ENCODE results near the gene OPCML. TPM values are rescaled to one million over a fixed set of nuclear protein-coding genes. Genes with fewer than 3 reads are reported as not detected.

OPCML gene
- total and polyA plus RNA-seq, 4 donors: under 0.01 to 0.01 TPM; not detected in 2

DNA sequence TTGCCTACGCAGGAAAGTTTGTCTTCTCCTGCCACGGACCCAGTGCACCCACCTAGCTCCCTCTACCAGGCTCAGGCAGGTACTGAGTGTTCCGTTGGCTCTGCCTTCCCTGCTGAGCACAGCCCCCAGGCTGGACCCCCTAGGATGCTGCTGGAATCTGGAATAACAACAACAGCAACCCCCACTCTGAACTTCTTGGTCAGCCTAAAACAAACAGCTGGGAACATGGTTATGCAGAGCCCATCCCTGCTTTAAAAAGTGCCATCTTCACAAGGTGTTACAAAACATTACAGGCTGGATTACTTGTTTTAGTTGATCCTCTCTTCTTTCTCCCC lies 1.8 kb downstream of the OPCML start:
- Histone ChIP-seq H3K36me3 (ENCODE audit: control insufficient read depth in 4 of 4, insufficient read depth in 3 of 4, low read depth in 1 of 4, low read length in 3 of 4) (no peaks in the 10 kb centered on the region), H3K27me3 (ENCODE audit: control insufficient read depth in 4 of 4, insufficient read depth in 4 of 4, low read length in 3 of 4) (peaks cover 0 to 17% (median 6%) of the 10 kb centered on the region in 4 donors), H3K4me3 (ENCODE audit: low read depth in 1 of 3, low read length in 3 of 3) (no peak overlapping the region), H3K4me1 (ENCODE audit: control insufficient read depth in 4 of 4, insufficient read depth in 4 of 4, low read length in 3 of 4) (peaks cover 0 to 2% (median 0%) of the 10 kb centered on the region in 4 donors), H3K27ac (ENCODE audit: low read depth in 1 of 2, low read length in 2 of 2) (no peak overlapping the region), H3K9me3 (ENCODE audit: control insufficient read depth in 4 of 4, low read length in 3 of 4) (no peaks in the 10 kb centered on the region), H3K9ac (ENCODE audit: low read depth in 1 of 2, low read length in 2 of 2) (no peak overlapping the region)
- TF ChIP-seq, protein P1, sequence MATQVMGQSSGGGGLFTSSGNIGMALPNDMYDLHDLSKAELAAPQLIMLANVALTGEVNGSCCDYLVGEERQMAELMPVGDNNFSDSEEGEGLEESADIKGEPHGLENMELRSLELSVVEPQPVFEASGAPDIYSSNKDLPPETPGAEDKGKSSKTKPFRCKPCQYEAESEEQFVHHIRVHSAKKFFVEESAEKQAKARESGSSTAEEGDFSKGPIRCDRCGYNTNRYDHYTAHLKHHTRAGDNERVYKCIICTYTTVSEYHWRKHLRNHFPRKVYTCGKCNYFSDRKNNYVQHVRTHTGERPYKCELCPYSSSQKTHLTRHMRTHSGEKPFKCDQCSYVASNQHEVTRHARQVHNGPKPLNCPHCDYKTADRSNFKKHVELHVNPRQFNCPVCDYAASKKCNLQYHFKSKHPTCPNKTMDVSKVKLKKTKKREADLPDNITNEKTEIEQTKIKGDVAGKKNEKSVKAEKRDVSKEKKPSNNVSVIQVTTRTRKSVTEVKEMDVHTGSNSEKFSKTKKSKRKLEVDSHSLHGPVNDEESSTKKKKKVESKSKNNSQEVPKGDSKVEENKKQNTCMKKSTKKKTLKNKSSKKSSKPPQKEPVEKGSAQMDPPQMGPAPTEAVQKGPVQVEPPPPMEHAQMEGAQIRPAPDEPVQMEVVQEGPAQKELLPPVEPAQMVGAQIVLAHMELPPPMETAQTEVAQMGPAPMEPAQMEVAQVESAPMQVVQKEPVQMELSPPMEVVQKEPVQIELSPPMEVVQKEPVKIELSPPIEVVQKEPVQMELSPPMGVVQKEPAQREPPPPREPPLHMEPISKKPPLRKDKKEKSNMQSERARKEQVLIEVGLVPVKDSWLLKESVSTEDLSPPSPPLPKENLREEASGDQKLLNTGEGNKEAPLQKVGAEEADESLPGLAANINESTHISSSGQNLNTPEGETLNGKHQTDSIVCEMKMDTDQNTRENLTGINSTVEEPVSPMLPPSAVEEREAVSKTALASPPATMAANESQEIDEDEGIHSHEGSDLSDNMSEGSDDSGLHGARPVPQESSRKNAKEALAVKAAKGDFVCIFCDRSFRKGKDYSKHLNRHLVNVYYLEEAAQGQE (IDR thresholded peaks at IDR 0.05): no peak
- TF ChIP-seq TAF1 (conservative IDR thresholded peaks at IDR 0.05) (no peak), HNF4G (IDR thresholded peaks at IDR 0.05) (no peak), RAD21 (IDR thresholded peaks at IDR 0.05) (no peak), YY1 (IDR thresholded peaks at IDR 0.05) (no peak), FOXA2 (IDR thresholded peaks at IDR 0.05) (no peak), NR2F2 (IDR thresholded peaks at IDR 0.05) (no peak), JUND (IDR thresholded peaks at IDR 0.05) (no peak), SP1 (IDR thresholded peaks at IDR 0.05) (no peak), FOXA1 (IDR thresholded peaks at IDR 0.05) (no peak), GABPA (IDR thresholded peaks at IDR 0.05 in 1 of 2, conservative IDR thresholded peaks at IDR 0.05 in 1 of 2) (no peak)
- TF ChIP-seq, protein P2, sequence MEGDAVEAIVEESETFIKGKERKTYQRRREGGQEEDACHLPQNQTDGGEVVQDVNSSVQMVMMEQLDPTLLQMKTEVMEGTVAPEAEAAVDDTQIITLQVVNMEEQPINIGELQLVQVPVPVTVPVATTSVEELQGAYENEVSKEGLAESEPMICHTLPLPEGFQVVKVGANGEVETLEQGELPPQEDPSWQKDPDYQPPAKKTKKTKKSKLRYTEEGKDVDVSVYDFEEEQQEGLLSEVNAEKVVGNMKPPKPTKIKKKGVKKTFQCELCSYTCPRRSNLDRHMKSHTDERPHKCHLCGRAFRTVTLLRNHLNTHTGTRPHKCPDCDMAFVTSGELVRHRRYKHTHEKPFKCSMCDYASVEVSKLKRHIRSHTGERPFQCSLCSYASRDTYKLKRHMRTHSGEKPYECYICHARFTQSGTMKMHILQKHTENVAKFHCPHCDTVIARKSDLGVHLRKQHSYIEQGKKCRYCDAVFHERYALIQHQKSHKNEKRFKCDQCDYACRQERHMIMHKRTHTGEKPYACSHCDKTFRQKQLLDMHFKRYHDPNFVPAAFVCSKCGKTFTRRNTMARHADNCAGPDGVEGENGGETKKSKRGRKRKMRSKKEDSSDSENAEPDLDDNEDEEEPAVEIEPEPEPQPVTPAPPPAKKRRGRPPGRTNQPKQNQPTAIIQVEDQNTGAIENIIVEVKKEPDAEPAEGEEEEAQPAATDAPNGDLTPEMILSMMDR (IDR thresholded peaks at IDR 0.05; ENCODE audit: low read depth, low read length, missing input control): no peak
- DNase-seq (ENCODE audit: low spot score): no peak
- WGBS: 18% methylated on average over 3 of the region's 3 CpGs

DNA sequence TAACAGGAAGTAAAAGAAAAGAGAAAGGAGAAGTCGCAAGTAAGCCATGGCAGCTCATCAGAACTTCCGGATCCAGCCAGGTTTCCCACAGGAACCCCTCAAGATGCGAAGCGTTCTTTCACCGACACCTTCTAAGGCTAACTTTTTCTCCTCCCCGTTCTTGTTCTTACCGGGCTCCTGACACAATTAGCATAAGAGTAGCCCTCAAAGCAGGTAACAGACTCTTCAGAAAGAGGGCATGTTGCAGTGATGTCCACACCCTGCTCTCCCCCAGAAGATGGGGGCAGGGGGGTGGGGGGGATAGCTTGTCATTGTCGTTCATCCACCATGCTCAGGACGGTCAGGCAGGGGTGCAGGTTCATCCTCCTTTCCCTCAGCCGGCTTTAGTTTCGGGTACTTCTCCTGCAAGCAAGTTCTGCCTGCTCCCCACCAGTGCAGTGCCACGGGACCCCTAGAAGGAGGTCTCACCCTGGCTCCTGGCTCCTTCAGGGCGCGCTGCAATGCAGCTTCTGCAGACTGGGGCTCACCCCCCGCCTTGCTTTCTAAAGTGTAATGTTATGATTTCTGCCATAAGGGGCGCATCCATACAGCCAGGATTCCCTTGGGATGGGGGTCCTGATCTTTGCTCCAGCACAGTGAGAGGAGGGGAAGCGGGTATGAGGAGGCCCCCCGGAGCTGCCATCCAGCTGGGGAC lies 2.3 kb downstream of the OPCML start:
- H3K9ac ChIP-seq (ENCODE audit: low read depth in 1 of 2, low read length in 2 of 2): no peak overlapping the region

More for the DNA sequence above, 2.3 kb downstream of the OPCML start:
- Histone ChIP-seq H3K9me3 (ENCODE audit: control insufficient read depth in 4 of 4, low read length in 3 of 4) (no peaks in the 10 kb centered on the region), H3K4me1 (ENCODE audit: control insufficient read depth in 4 of 4, insufficient read depth in 4 of 4, low read length in 3 of 4) (peaks cover 0 to 2% (median 0%) of the 10 kb centered on the region in 4 donors), H3K4me3 (ENCODE audit: low read depth in 1 of 3, low read length in 3 of 3) (no peak overlapping the region), H3K27me3 (ENCODE audit: control insufficient read depth in 4 of 4, insufficient read depth in 4 of 4, low read length in 3 of 4) (peaks cover 0 to 17% (median 6%) of the 10 kb centered on the region in 4 donors), H3K27ac (ENCODE audit: low read depth in 1 of 2, low read length in 2 of 2) (no peak overlapping the region), H3K36me3 (ENCODE audit: control insufficient read depth in 4 of 4, insufficient read depth in 3 of 4, low read depth in 1 of 4, low read length in 3 of 4) (no peaks in the 10 kb centered on the region)
- WGBS: 27% methylated on average over 18 of the region's 18 CpGs
- no peak for TF ChIP-seq SP1 (IDR thresholded peaks at IDR 0.05)
- no peak for TF ChIP-seq HNF4G (IDR thresholded peaks at IDR 0.05)
- TF ChIP-seq JUND (IDR thresholded peaks at IDR 0.05): no peak
- TF ChIP-seq NR2F2 (IDR thresholded peaks at IDR 0.05): no peak
- TF ChIP-seq, protein P3, sequence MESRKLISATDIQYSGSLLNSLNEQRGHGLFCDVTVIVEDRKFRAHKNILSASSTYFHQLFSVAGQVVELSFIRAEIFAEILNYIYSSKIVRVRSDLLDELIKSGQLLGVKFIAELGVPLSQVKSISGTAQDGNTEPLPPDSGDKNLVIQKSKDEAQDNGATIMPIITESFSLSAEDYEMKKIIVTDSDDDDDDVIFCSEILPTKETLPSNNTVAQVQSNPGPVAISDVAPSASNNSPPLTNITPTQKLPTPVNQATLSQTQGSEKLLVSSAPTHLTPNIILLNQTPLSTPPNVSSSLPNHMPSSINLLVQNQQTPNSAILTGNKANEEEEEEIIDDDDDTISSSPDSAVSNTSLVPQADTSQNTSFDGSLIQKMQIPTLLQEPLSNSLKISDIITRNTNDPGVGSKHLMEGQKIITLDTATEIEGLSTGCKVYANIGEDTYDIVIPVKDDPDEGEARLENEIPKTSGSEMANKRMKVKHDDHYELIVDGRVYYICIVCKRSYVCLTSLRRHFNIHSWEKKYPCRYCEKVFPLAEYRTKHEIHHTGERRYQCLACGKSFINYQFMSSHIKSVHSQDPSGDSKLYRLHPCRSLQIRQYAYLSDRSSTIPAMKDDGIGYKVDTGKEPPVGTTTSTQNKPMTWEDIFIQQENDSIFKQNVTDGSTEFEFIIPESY (IDR thresholded peaks at IDR 0.05): no peak
- DNase-seq (ENCODE audit: low spot score): no peak
